Stimulated activated CD4-positive, alpha-beta T cell treated with anti-CD3 and anti-CD28 coated beads, Interleukin-2, amount 100 ng/mL, for 48 hours (primary cell): ENCODE results near the gene SRR.

ENCODE experiments used
- DNase-seq, 2 donors: peaks; one replicate each; pipeline ENCODE4 v3.0.0-alpha.2; 2020

The SRR gene

GRCh38 chr17:2347805-2348685, 44.3 kb downstream of the SRR start:
- no peak for DNase-seq

GRCh38 chr17:2351269-2351668, 47.5 kb downstream of the SRR start:
- DNase-seq, result no peak

GRCh38 chr17:2354311-2354710, 50.6 kb downstream of the SRR start:
- no peak for DNase-seq

GRCh38 chr17:2357237-2357636, 53.5 kb downstream of the SRR start:
- DNase-seq, result no peak

GRCh38 chr17:2357931-2358434, 54.2 kb downstream of the SRR start:
- DNase-seq, result no peak

- DNase-seq, result no peak
Measured at GRCh38 chr17:2361010-2361760, 57.4 kb downstream of the SRR start.

GRCh38 chr17:2362016-2362415, 58.3 kb downstream of the SRR start:
- no peak for DNase-seq

GRCh38 chr17:2362416-2362815, 58.7 kb downstream of the SRR start:
- DNase-seq, result no peak

GRCh38 chr17:2362881-2363280, 59.1 kb downstream of the SRR start:
- no peak for DNase-seq

GRCh38 chr17:2363318-2363717, 59.6 kb downstream of the SRR start:
- DNase-seq, result no peak

- DNase-seq, result no peak
Measured at GRCh38 chr17:2363851-2364762, 60.4 kb downstream of the SRR start.

- no peak for DNase-seq
Measured at GRCh38 chr17:2364763-2365116, 61.0 kb downstream of the SRR start.

- DNase-seq, result no peak
Measured at GRCh38 chr17:2365132-2365531, 61.4 kb downstream of the SRR start.

GRCh38 chr17:2366747-2367494, 63.2 kb downstream of the SRR start:
- DNase-seq, result no peak

GRCh38 chr17:2368359-2368758, 64.6 kb downstream of the SRR start:
- DNase-seq, result no peak

- DNase-seq, result no peak
Measured at GRCh38 chr17:2369039-2369438, 65.3 kb downstream of the SRR start.

- no peak for DNase-seq
Measured at GRCh38 chr17:2369551-2370210, 65.9 kb downstream of the SRR start.

- no peak for DNase-seq
Measured at GRCh38 chr17:2370211-2370589, 66.5 kb downstream of the SRR start.

GRCh38 chr17:2371183-2372130, 67.7 kb downstream of the SRR start:
- no peak for DNase-seq

GRCh38 chr17:2372180-2372579, 68.4 kb downstream of the SRR start:
- no peak for DNase-seq

GRCh38 chr17:2372681-2373080, 68.9 kb downstream of the SRR start:
- DNase-seq, result no peak
